Lower leg skin (tissue), 4 donors: ENCODE measurements around the gene CDH20. TPM values are rescaled to one million over a fixed set of nuclear protein-coding genes. Genes with fewer than 3 reads are reported as not detected.

Source experiments
- DNase-seq, 2 donors: peaks; one replicate each; pipeline ENCODE4 v3.0.0-alpha.2; 2019; ENCODE audit warnings: low spot score in 2 of 2
- H3K4me3 ChIP-seq: fragments of 200-600 bp; sonication (generic); 2 replicates; pipeline ENCODE4 v1.5.1; 2017; ENCODE audit warnings: mild to moderate bottlenecking, low read depth; ENCODE audit not compliant: poor library complexity, severe bottlenecking
- CTCF ChIP-seq, 3 donors: fragments of 450-650 bp; IDR thresholded peaks; one replicate each; pipeline ENCODE4 v1.5.1; 2016; ENCODE audit warnings: antibody characterized with exemption in 3 of 3, mild to moderate bottlenecking in 3 of 3, moderate library complexity in 2 of 3
- POLR2A ChIP-seq, 2 donors: fragments of 450-650 bp; IDR thresholded peaks; one replicate each; pipeline ENCODE4 v1.6.1; 2016 to 2017; ENCODE audit warnings: antibody characterized with exemption in 2 of 2, mild to moderate bottlenecking in 1 of 2, moderate library complexity in 1 of 2
- WGBS, 2 donors: methylation state at CpG; one replicate each; pipeline ENCODE4 v1.1.5; 2018; 5-methylcytosine and 5-hydroxymethylcytosine counted together
- intact Hi-C: fragments of 100-400 bp; cut with DNase I; formaldehyde crosslinking; loops from one replicate; pipeline ENCODE4 v1.15.0; 2023; ENCODE audit warnings: low total_unique reads
- total RNA-seq, 4 donors: library from RNA; depleted of rRNA; stranded (reverse); fragments of >200 nt; gene quantifications; one replicate each; pipeline ENCODE4 v1.1.0, GENCODE V29; 2016

Gene CDH20
- 1 to 10 TPM; 1.2 to 2.9 (median 2.4) TPM for total RNA-seq

- TF ChIP-seq POLR2A (IDR thresholded peaks at IDR 0.05) (no peak), CTCF (IDR thresholded peaks at IDR 0.05) (no peak)
- DNase-seq: no peak
- peak within 1 kb of the TSS; percentile 8 for H3K4me3 ChIP-seq
- WGBS, 2 donors: 2 to 6% methylated on average over 26 to 27 of the region's 32 CpGs
- intact Hi-C loops: no loop called here
These were observed at the start of gene CDH20 for GRCh38 chr18:61333271-61333745. Gene CDH20 (plus strand): TSS chr18:61333430.

- DNase-seq: no peak
- intact Hi-C loops: no loop called here
- no peak overlapping the region for H3K4me3 ChIP-seq
- WGBS, 2 donors: 83 to 84% methylated on average over 4 of the region's 4 CpGs
- no peak for TF ChIP-seq POLR2A (IDR thresholded peaks at IDR 0.05)
- no peak for TF ChIP-seq CTCF (IDR thresholded peaks at IDR 0.05)
These were observed 49.2 kb upstream of the CDH20 start for GRCh38 chr18:61284039-61284438.

- intact Hi-C loops: no loop called here
- H3K4me3 ChIP-seq: no peak overlapping the region
- TF ChIP-seq CTCF (IDR thresholded peaks at IDR 0.05) (no peak), POLR2A (IDR thresholded peaks at IDR 0.05) (no peak)
- no peak for DNase-seq
- 41 to 47% methylated on average over 2 of the region's 2 CpGs for WGBS, 2 donors
These were observed 47.5 kb upstream of the CDH20 start for GRCh38 chr18:61285777-61286176.

GRCh38 chr18:61286867-61287266 lies 46.4 kb upstream of the CDH20 start:
- TF ChIP-seq POLR2A (IDR thresholded peaks at IDR 0.05): no peak
- no peak overlapping the region for H3K4me3 ChIP-seq
- WGBS, 2 donors: 56 to 57% methylated on average over 4 of the region's 4 CpGs
- DNase-seq: no peak
- intact Hi-C loops: no loop called here

GRCh38 chr18:61290616-61291015 lies 42.6 kb upstream of the CDH20 start:
- intact Hi-C loops: no loop called here
- DNase-seq: no peak
- TF ChIP-seq CTCF (IDR thresholded peaks at IDR 0.05) (no peak), POLR2A (IDR thresholded peaks at IDR 0.05) (no peak)
- no peak overlapping the region for H3K4me3 ChIP-seq
- WGBS, 2 donors: 62 to 71% methylated on average over 5 of the region's 5 CpGs

- intact Hi-C loops: no loop called here
- TF ChIP-seq CTCF (IDR thresholded peaks at IDR 0.05) (no peak), POLR2A (IDR thresholded peaks at IDR 0.05) (no peak)
- DNase-seq: no peak
- 82% methylated on average over 4 of the region's 4 CpGs for WGBS, 2 donors
- H3K4me3 ChIP-seq: no peak overlapping the region
These were observed 40.8 kb upstream of the CDH20 start for GRCh38 chr18:61292280-61293035.
